Measurements from ENCODE around the gene SAP25. TPM values are rescaled to one million over a fixed set of nuclear protein-coding genes. Genes with fewer than 3 reads are reported as not detected.

SAP25 gene
- total and polyA plus RNA-seq, 4 donors: 0.33 to 0.84 (median 0.56) TPM; not detected in 1

DNA sequence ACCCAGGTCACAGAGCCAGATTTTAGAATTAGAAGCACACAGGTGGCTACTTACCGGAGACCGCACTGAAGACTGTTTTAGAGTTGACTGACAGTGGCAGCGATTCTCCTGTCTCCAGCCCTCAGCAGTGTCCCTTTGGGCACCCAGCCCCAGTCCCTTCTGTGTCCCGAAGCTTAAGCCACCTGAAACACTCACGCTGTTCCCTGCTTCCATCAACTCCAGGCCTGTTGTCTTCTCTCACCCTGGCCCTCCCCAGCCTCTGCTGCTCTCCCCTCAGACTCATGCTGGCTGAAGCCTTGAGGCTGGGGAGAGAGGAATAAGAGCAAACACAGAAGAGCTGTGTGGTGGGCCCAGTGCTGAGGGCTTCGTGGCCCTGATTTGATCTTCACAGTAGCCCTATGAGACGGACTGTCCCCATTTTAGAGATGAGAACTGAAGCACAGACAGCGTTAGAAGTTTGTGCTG is 10.6 kb downstream of the SAP25 start (continued):
- TF ChIP-seq ZBTB33 (IDR thresholded peaks at IDR 0.05) (no peak), FOXA2 (IDR thresholded peaks at IDR 0.05) (no peak), RAD21 (IDR thresholded peaks at IDR 0.05) (no peak)

DNA sequence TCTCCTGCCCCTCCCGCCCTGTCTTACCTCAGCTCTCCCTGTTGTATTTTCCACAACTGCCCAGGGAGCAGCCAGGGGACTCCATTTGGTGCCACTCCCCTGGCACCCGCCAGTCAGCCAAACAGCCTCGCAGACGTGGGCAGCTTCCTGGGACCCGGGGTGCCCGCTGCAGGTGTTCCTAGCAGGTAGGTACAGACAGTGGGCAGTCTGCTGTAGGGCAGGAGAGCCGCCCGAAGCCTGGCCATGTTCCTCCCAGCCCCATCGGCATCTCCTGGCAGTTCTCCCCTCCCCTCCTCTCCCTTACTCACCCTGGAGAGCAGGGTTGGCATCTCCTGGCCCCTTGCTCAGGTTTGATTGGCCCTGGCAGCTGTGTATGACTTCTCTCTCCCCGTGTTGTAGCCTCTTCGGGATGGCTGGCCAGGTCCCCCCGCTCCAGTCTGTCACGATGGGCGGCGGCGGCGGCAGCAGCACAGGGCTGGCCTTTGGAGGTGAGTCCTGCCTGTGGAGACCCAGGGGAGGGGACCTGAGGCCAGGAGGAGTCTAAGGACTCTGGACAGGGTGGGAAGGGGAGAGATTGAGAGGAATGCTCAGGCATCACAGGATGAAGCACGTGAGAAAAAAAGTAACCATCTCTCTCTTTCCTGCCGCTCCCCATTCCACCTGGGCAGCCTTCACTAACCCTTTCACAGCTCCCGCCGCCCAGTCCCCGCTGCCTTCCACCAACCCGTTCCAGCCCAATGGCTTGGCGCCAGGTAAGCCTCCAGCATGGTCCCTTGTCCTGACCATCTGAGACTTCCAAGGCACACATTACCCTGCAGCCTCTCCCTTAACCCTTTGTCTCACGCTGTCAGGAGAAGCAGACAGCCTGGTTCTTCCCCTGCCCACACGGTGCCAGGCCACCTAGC is 11.3 kb downstream of the SAP25 start:
- WGBS: 82% methylated on average over 26 of the region's 26 CpGs
- no peak for DNase-seq (ENCODE audit: low spot score)
- Histone ChIP-seq H3K4me1 (ENCODE audit: control insufficient read depth in 4 of 4, insufficient read depth in 4 of 4, low read length in 3 of 4) (peaks cover 26 to 80% (median 62%) of the 10 kb centered on the region in 4 donors), H3K36me3 (ENCODE audit: control insufficient read depth in 4 of 4, insufficient read depth in 3 of 4, low read depth in 1 of 4, low read length in 3 of 4) (peaks cover 13 to 31% (median 16%) of the 10 kb centered on the region in 4 donors), H3K4me3 (ENCODE audit: low read depth in 1 of 3, low read length in 3 of 3) (no peak overlapping the region), H3K9ac (ENCODE audit: low read depth in 1 of 2, low read length in 2 of 2) (no peak overlapping the region), H3K27ac (ENCODE audit: low read depth in 1 of 2, low read length in 2 of 2) (no peak overlapping the region), H3K9me3 (ENCODE audit: control insufficient read depth in 4 of 4, low read length in 3 of 4) (no peaks in the 10 kb centered on the region), H3K27me3 (ENCODE audit: control insufficient read depth in 4 of 4, insufficient read depth in 4 of 4, low read length in 3 of 4) (no peaks in the 10 kb centered on the region)
- no peak for TF ChIP-seq HNF4G (IDR thresholded peaks at IDR 0.05)
- no peak for TF ChIP-seq ZBTB33 (IDR thresholded peaks at IDR 0.05)

- Histone ChIP-seq H3K9me3 (ENCODE audit: control insufficient read depth in 4 of 4, low read length in 3 of 4) (no peaks in the 10 kb centered on the region), H3K27ac (ENCODE audit: low read depth in 1 of 2, low read length in 2 of 2) (no peak overlapping the region), H3K4me3 (ENCODE audit: low read depth in 1 of 3, low read length in 3 of 3) (no peak overlapping the region), H3K9ac (ENCODE audit: low read depth in 1 of 2, low read length in 2 of 2) (no peak overlapping the region), H3K27me3 (ENCODE audit: control insufficient read depth in 4 of 4, insufficient read depth in 4 of 4, low read length in 3 of 4) (no peaks in the 10 kb centered on the region), H3K36me3 (ENCODE audit: control insufficient read depth in 4 of 4, insufficient read depth in 3 of 4, low read depth in 1 of 4, low read length in 3 of 4) (peaks cover 14 to 33% (median 18%) of the 10 kb centered on the region in 4 donors), H3K4me1 (ENCODE audit: control insufficient read depth in 4 of 4, insufficient read depth in 4 of 4, low read length in 3 of 4) (peaks cover 19 to 72% (median 54%) of the 10 kb centered on the region in 4 donors)
- no peak for DNase-seq (ENCODE audit: low spot score)
- 95% methylated on average over 12 of the region's 12 CpGs for WGBS
- TF ChIP-seq, protein P1, sequence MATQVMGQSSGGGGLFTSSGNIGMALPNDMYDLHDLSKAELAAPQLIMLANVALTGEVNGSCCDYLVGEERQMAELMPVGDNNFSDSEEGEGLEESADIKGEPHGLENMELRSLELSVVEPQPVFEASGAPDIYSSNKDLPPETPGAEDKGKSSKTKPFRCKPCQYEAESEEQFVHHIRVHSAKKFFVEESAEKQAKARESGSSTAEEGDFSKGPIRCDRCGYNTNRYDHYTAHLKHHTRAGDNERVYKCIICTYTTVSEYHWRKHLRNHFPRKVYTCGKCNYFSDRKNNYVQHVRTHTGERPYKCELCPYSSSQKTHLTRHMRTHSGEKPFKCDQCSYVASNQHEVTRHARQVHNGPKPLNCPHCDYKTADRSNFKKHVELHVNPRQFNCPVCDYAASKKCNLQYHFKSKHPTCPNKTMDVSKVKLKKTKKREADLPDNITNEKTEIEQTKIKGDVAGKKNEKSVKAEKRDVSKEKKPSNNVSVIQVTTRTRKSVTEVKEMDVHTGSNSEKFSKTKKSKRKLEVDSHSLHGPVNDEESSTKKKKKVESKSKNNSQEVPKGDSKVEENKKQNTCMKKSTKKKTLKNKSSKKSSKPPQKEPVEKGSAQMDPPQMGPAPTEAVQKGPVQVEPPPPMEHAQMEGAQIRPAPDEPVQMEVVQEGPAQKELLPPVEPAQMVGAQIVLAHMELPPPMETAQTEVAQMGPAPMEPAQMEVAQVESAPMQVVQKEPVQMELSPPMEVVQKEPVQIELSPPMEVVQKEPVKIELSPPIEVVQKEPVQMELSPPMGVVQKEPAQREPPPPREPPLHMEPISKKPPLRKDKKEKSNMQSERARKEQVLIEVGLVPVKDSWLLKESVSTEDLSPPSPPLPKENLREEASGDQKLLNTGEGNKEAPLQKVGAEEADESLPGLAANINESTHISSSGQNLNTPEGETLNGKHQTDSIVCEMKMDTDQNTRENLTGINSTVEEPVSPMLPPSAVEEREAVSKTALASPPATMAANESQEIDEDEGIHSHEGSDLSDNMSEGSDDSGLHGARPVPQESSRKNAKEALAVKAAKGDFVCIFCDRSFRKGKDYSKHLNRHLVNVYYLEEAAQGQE (IDR thresholded peaks at IDR 0.05): no peak
- TF ChIP-seq JUND (IDR thresholded peaks at IDR 0.05): no peak
- no peak for TF ChIP-seq RXRA (IDR thresholded peaks at IDR 0.05)
- TF ChIP-seq, protein P2, sequence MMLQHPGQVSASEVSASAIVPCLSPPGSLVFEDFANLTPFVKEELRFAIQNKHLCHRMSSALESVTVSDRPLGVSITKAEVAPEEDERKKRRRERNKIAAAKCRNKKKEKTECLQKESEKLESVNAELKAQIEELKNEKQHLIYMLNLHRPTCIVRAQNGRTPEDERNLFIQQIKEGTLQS (IDR thresholded peaks at IDR 0.05): no peak
- no peak for TF ChIP-seq MAX (IDR thresholded peaks at IDR 0.05)
- no peak for TF ChIP-seq ZBTB33 (IDR thresholded peaks at IDR 0.05)
- TF ChIP-seq EGR1 (IDR thresholded peaks at IDR 0.05; ENCODE audit: low read depth in 2 of 2): no peak
- no peak for TF ChIP-seq TAF1 (conservative IDR thresholded peaks at IDR 0.05)
- no peak for TF ChIP-seq HNF4A (conservative IDR thresholded peaks at IDR 0.05)
- no peak for TF ChIP-seq YY1 (IDR thresholded peaks at IDR 0.05)
- TF ChIP-seq GABPA (IDR thresholded peaks at IDR 0.05 in 1 of 2, conservative IDR thresholded peaks at IDR 0.05 in 1 of 2): no peak
- TF ChIP-seq RAD21 (IDR thresholded peaks at IDR 0.05): no peak
- TF ChIP-seq SP1 (IDR thresholded peaks at IDR 0.05): no peak
- TF ChIP-seq HNF4G (IDR thresholded peaks at IDR 0.05): no peak
- no peak for TF ChIP-seq FOXA1 (IDR thresholded peaks at IDR 0.05)
Measured at GRCh38 chr7:100561491-100562194, 12.1 kb downstream of the SAP25 start.
